Measurements from ENCODE around the gene CCL28. TPM values are rescaled to one million over a fixed set of nuclear protein-coding genes. Genes with fewer than 3 reads are reported as not detected.

Gene CCL28
- total and polyA plus RNA-seq, 2 donors (not counting 3 experiments of a cell fraction or from before 2014, with no cell fraction given): 1.2 to 1.8 TPM

DNA sequence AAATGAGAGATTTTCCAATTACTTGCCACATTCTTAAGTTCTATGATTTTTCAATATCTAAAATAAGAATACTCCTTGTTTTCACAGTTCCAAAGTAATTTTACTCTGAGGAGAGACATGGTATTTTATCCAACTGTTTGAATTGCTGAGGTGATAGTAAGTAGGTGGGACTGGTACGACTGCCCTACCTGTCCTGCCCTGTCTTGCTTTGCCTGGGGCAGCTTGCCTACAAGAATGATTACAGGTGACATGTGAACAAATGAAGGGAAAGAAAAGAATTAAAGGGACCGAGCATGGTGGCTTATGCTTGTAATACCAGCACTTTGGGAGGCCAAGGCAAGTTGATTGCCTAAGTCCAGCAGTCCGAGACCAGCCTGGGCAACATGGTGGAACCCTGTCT, 57.4 kb downstream of the CCL28 start:
- ChIA-PET POLR2A (no interaction called here), CTCF (no interaction called here)
- H3K9me3 ChIP-seq (replicated peaks; ENCODE audit: control insufficient read depth, insufficient read depth, low read length): no peaks in the 10 kb centered on the region
- no peaks in the 10 kb centered on the region for H3K4me1 ChIP-seq (ENCODE audit: control insufficient read depth, extremely low read depth, insufficient read depth, low read length)
- no peak overlapping the region for H3K9ac ChIP-seq (replicated peaks; ENCODE audit: extremely low read depth, insufficient read depth, low read length)
- no peak for DNase-seq (ENCODE audit: low read depth, low spot score)
- H3K9me1 ChIP-seq (replicated peaks; ENCODE audit: control insufficient read depth, extremely low read depth, insufficient read depth, low read length): no peaks in the 10 kb centered on the region
- H3K27me3 ChIP-seq (ENCODE audit: control insufficient read depth in 2 of 2, insufficient read depth in 2 of 2, low read length in 2 of 2): peaks cover 0 to 4% of the 10 kb centered on the region in 2 experiments
- no peak overlapping the region for H3K27ac ChIP-seq (ENCODE audit: insufficient read depth, low read depth, low read length)
- dilution Hi-C loops (cut with MboI; ENCODE audit: extremely low pct_ligation_motif_present, low sequenced_read_pairs): no loop called here
- H3K79me2 ChIP-seq (ENCODE audit: control insufficient read depth, insufficient read depth, low read length): no peaks in the 10 kb centered on the region
- no peak overlapping the region for H3K4me2 ChIP-seq (ENCODE audit: insufficient read depth, low read length)
- no TSS peak for BruUV-seq (replicated peaks)
- intact Hi-C loops (cut with micrococcal nuclease): no loop called here
- TF ChIP-seq GATA2 (IDR thresholded peaks at IDR 0.05; ENCODE audit: insufficient read depth, insufficient read length, low read depth, low read length): no peak
- no peak for TF ChIP-seq MYC (IDR thresholded peaks at IDR 0.05; ENCODE audit: low read depth, low read length)
- no peak for TF ChIP-seq FOS (IDR thresholded peaks at IDR 0.05; ENCODE audit: borderline replicate concordance, insufficient read depth, low read length)
- TF ChIP-seq POLR2A (IDR thresholded peaks at IDR 0.05; ENCODE audit: low read depth, low read length): no peak
- TF ChIP-seq, protein P1, sequence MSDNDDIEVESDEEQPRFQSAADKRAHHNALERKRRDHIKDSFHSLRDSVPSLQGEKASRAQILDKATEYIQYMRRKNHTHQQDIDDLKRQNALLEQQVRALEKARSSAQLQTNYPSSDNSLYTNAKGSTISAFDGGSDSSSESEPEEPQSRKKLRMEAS (IDR thresholded peaks at IDR 0.05; ENCODE audit: insufficient read depth, insufficient read length): no peak
- TF ChIP-seq EZH2 (IDR thresholded peaks at IDR 0.05; ENCODE audit: borderline replicate concordance, low read depth, low read length, severe bottlenecking): no peak
- TF ChIP-seq POLR2AphosphoS5 (IDR thresholded peaks at IDR 0.05; ENCODE audit: insufficient read depth, low read depth, low read length): no peak
- TF ChIP-seq, protein P2, sequence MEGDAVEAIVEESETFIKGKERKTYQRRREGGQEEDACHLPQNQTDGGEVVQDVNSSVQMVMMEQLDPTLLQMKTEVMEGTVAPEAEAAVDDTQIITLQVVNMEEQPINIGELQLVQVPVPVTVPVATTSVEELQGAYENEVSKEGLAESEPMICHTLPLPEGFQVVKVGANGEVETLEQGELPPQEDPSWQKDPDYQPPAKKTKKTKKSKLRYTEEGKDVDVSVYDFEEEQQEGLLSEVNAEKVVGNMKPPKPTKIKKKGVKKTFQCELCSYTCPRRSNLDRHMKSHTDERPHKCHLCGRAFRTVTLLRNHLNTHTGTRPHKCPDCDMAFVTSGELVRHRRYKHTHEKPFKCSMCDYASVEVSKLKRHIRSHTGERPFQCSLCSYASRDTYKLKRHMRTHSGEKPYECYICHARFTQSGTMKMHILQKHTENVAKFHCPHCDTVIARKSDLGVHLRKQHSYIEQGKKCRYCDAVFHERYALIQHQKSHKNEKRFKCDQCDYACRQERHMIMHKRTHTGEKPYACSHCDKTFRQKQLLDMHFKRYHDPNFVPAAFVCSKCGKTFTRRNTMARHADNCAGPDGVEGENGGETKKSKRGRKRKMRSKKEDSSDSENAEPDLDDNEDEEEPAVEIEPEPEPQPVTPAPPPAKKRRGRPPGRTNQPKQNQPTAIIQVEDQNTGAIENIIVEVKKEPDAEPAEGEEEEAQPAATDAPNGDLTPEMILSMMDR (IDR thresholded peaks at IDR 0.05; ENCODE audit: extremely low read depth in 1 of 2, insufficient read depth in 1 of 2, low read depth in 1 of 2, low read length in 2 of 2): no peak
- no peak for TF ChIP-seq JUN (IDR thresholded peaks at IDR 0.05; ENCODE audit: borderline replicate concordance, insufficient read depth, insufficient read length, low read depth)
- no peaks in the 10 kb centered on the region for H3K36me3 ChIP-seq (ENCODE audit: control insufficient read depth in 2 of 2, extremely low read depth in 1 of 2, insufficient read depth in 2 of 2, low read length in 2 of 2)
- FAIRE-seq: no peak
- no peak overlapping the region for H3K4me3 ChIP-seq (replicated peaks in 1 of 3; ENCODE audit: insufficient read depth in 1 of 3, low read depth in 1 of 3, low read length in 3 of 3)
- no peaks in the 10 kb centered on the region for H4K20me1 ChIP-seq (replicated peaks; ENCODE audit: control insufficient read depth, extremely low read depth, insufficient read depth, low read length)
- no peak overlapping the region for H2AFZ ChIP-seq (ENCODE audit: low read depth, low read length)

Data from endothelial cell of umbilical vein (primary cell).